GM12872 (cell line): ENCODE measurements around the gene LRRC3.

Source experiments
- CTCF ChIP-seq: IDR thresholded peaks from 3 replicates; pipeline ENCODE4 v1.5.1; 2011; ENCODE audit warnings: low read depth, mild to moderate bottlenecking, low read length, moderate library complexity; ENCODE audit not compliant: insufficient read depth

Gene LRRC3

GRCh38 chr21:44414291-44415072 is 40.8 kb upstream of the LRRC3 start:
- no peak for TF ChIP-seq CTCF

GRCh38 chr21:44415073-44416025 is 40.0 kb upstream of the LRRC3 start:
- TF ChIP-seq CTCF: no peak

GRCh38 chr21:44416193-44416592 is 39.1 kb upstream of the LRRC3 start:
- TF ChIP-seq CTCF: no peak

GRCh38 chr21:44418108-44418875 is 37.0 kb upstream of the LRRC3 start:
- TF ChIP-seq CTCF: no peak

GRCh38 chr21:44418876-44419230 is 36.5 kb upstream of the LRRC3 start:
- TF ChIP-seq CTCF: no peak

- no peak for TF ChIP-seq CTCF
Measured at GRCh38 chr21:44419679-44420078, 35.6 kb upstream of the LRRC3 start.
